KMS-11 (cell line): Measurements from ENCODE around the gene EIF4ENIF1.

Source experiments
- H2AFZ ChIP-seq: fragments of 200-600 bp; sonication (generic); 2 replicates; pipeline ENCODE4 v1.6.1; 2016; ENCODE audit warnings: antibody characterized with exemption, mixed run types, low read depth
- H3K27ac ChIP-seq: fragments of 200-600 bp; sonication (generic); 2 replicates; pipeline ENCODE4 v1.6.1; 2016; ENCODE audit warnings: mild to moderate bottlenecking, mixed run types
- H3K27me3 ChIP-seq: fragments of 200-600 bp; sonication (generic); 2 replicates; pipeline ENCODE4 v1.6.1; 2017; ENCODE audit warnings: mild to moderate bottlenecking, low read depth, mixed run types, moderate library complexity; ENCODE audit not compliant: insufficient read depth
- H3K36me3 ChIP-seq: fragments of 200-600 bp; sonication (generic); 2 replicates; pipeline ENCODE4 v1.6.1; 2017; ENCODE audit warnings: mild to moderate bottlenecking, mixed run types; ENCODE audit not compliant: insufficient read depth
- H3K4me1 ChIP-seq: fragments of 200-600 bp; sonication (generic); 2 replicates; pipeline ENCODE4 v1.6.1; 2016; ENCODE audit warnings: mild to moderate bottlenecking, low read depth, mixed run types; ENCODE audit not compliant: poor library complexity, severe bottlenecking
- H3K4me2 ChIP-seq: fragments of 200-600 bp; sonication (generic); 2 replicates; pipeline ENCODE4 v1.7.0; 2016; ENCODE audit warnings: mild to moderate bottlenecking, mixed run types
- H3K4me3 ChIP-seq: fragments of 200-600 bp; sonication (generic); IDR thresholded peaks from 2 replicates; pipeline ENCODE4 v1.6.1; 2017; ENCODE audit warnings: low read depth, low read length, mixed read lengths; ENCODE audit not compliant: insufficient read depth
- H3K79me2 ChIP-seq: fragments of 200-600 bp; sonication (generic); 2 replicates; pipeline ENCODE4 v1.6.1; 2016; ENCODE audit warnings: low read depth, mixed run types; ENCODE audit not compliant: insufficient read depth
- H3K9ac ChIP-seq: fragments of 200-600 bp; sonication (generic); 2 replicates; pipeline ENCODE4 v1.6.1; 2016; ENCODE audit warnings: mild to moderate bottlenecking, mixed run types
- H4K20me1 ChIP-seq: fragments of 200-600 bp; sonication (generic); 2 replicates; pipeline ENCODE4 v1.6.1; 2016; ENCODE audit warnings: mild to moderate bottlenecking, mixed run types; ENCODE audit not compliant: insufficient read depth
- TF ChIP-seq, protein P1 (sequence below): fragments of 200-600 bp; sonication (generic); conservative IDR thresholded peaks from 2 replicates; pipeline ENCODE4 v1.6.1; 2017; ENCODE audit warnings: low read depth, mild to moderate bottlenecking, antibody characterized with exemption, low read length, moderate library complexity, mixed read lengths

Gene EIF4ENIF1

DNA sequence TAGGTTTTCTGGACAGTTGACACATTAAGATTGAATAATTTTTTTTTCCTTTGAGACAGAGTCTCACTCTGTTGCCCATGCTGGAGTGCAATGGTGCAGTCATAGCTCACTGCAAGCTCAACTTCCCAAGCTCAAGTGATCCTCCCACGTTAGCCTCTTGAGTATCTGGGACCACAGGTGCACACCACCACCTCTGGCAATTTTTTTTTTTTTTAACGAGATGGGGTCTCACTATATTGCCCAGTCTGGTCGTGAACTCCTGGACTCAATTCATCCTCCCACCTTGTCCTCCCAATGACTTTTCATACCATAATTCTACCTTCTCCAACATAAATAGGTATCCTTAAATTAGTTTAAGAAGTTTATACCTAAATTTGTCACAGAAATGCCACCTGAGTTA lies 8.5 kb downstream of the EIF4ENIF1 start:
- no peak overlapping the region for H2AFZ ChIP-seq
- H3K9ac ChIP-seq = no peak overlapping the region
- H3K27me3 ChIP-seq = no peaks in the 10 kb centered on the region
- H3K4me2 ChIP-seq = no peak overlapping the region
- H4K20me1 ChIP-seq = no peaks in the 10 kb centered on the region
- H3K36me3 ChIP-seq = peaks cover 3% of the 10 kb centered on the region; the same call in 1 of the 2 replicates
- H3K4me3 ChIP-seq = no peak overlapping the region
- no peak overlapping the region for H3K27ac ChIP-seq
- H3K79me2 ChIP-seq = peaks cover 45% of the 10 kb centered on the region
- TF ChIP-seq, protein P1, sequence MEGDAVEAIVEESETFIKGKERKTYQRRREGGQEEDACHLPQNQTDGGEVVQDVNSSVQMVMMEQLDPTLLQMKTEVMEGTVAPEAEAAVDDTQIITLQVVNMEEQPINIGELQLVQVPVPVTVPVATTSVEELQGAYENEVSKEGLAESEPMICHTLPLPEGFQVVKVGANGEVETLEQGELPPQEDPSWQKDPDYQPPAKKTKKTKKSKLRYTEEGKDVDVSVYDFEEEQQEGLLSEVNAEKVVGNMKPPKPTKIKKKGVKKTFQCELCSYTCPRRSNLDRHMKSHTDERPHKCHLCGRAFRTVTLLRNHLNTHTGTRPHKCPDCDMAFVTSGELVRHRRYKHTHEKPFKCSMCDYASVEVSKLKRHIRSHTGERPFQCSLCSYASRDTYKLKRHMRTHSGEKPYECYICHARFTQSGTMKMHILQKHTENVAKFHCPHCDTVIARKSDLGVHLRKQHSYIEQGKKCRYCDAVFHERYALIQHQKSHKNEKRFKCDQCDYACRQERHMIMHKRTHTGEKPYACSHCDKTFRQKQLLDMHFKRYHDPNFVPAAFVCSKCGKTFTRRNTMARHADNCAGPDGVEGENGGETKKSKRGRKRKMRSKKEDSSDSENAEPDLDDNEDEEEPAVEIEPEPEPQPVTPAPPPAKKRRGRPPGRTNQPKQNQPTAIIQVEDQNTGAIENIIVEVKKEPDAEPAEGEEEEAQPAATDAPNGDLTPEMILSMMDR = no peak
- no peaks in the 10 kb centered on the region for H3K4me1 ChIP-seq

DNA sequence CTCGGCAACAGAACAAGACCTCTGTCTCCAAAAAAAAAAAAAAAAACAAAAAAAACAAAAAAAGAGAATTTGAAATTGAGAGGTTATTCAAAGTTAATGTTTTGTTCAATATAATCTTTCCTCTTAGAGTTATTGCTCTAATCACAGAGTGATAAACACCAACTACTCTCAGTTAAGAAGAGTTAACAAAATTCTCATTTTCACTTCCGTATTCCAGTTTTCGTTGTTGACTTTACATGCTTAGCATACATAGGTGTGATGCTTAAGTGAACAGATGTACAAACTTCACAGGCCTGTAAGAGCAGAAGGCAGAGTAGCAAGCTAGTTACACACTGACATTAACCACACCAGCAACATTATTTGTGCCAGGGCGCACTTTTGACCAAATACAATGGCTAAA lies 12.3 kb downstream of the EIF4ENIF1 start:
- Histone ChIP-seq H3K27ac (no peak overlapping the region), H3K36me3 (no peaks in the 10 kb centered on the region), H3K9ac (no peak overlapping the region), H3K79me2 (peaks cover 34% of the 10 kb centered on the region; the same call in 1 of the 2 replicates), H3K27me3 (no peaks in the 10 kb centered on the region), H3K4me2 (no peak overlapping the region), H3K4me3 (no peak overlapping the region), H3K4me1 (no peaks in the 10 kb centered on the region), H2AFZ (no peak overlapping the region), H4K20me1 (no peaks in the 10 kb centered on the region)
- TF ChIP-seq, protein P1 = no peak

DNA sequence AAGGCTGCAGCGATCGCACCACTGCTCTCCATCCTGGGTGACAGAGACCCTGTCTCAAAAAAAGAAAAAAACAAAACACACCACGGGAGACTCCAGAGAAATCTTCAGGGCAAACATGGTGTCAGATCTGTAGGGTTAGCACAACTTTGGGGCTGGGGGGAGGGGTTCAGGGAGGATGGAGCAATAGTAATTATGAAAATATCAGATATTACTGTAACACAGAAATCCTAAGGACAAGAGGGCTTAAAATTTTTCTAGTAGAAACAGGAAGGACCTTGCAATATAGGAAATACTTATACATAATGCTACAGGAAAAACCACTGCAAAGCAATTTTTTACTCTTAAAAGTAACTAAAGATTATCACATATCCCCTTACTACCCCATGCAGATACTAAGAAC lies 13.8 kb downstream of the EIF4ENIF1 start:
- Histone ChIP-seq H3K36me3 (no peaks in the 10 kb centered on the region), H3K4me2 (no peak overlapping the region), H3K4me1 (no peaks in the 10 kb centered on the region), H3K9ac (no peak overlapping the region), H3K79me2 (peaks cover 34% of the 10 kb centered on the region; the same call in 1 of the 2 replicates), H3K4me3 (no peak overlapping the region), H3K27ac (no peak overlapping the region), H4K20me1 (no peaks in the 10 kb centered on the region), H3K27me3 (no peaks in the 10 kb centered on the region), H2AFZ (no peak overlapping the region)
- TF ChIP-seq, protein P1 = no peak

DNA sequence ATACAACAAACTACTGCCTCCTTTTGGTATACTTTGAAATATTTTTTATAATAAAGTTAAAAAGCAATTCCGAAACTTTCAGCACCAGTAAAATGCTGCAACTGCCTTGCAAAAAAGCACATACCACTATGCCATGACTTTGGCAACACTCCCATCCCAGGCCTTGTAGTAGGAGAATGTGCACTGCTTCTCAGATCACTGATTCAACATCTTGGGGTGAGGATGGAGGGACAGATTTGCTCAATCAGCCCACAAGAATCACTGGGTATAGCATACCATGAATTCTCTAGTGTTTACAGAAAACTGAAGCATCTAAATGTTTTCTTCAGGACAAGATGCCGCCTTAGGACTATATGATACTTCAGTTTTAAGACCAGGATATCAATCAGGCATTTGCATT lies 14.9 kb downstream of the EIF4ENIF1 start:
- Histone ChIP-seq H3K4me3 (no peak overlapping the region), H4K20me1 (no peaks in the 10 kb centered on the region), H3K4me2 (no peak overlapping the region), H3K79me2 (peaks cover 27% of the 10 kb centered on the region; the same call in 1 of the 2 replicates), H3K4me1 (no peaks in the 10 kb centered on the region), H2AFZ (no peak overlapping the region), H3K27me3 (no peaks in the 10 kb centered on the region), H3K36me3 (no peaks in the 10 kb centered on the region), H3K9ac (no peak overlapping the region), H3K27ac (no peak overlapping the region)
- TF ChIP-seq, protein P1 = no peak
